GM18499 (cell line): ENCODE measurements around the gene ACP1.

ENCODE experiments used
- ATAC-seq: cut with Tn5 transposase; IDR thresholded peaks from one replicate; pipeline ENCODE4 v1.9.1; 2021; ENCODE audit warnings: moderate number of reproducible peaks; ENCODE audit not compliant: insufficient read depth, unreplicated experiment

The ACP1 gene

GRCh38 chr2:279366-279765 is 14.6 kb downstream of the ACP1 start:
- no peak for ATAC-seq

- ATAC-seq: no peak
Measured at GRCh38 chr2:279956-280649, 15.4 kb downstream of the ACP1 start.

- ATAC-seq: no peak
Measured at GRCh38 chr2:280650-281110, 15.9 kb downstream of the ACP1 start.

- ATAC-seq: no peak
Measured at GRCh38 chr2:281381-281780, 16.6 kb downstream of the ACP1 start.

- ATAC-seq: no peak
Measured at GRCh38 chr2:282371-283263, 17.9 kb downstream of the ACP1 start.

- no peak for ATAC-seq
Measured at GRCh38 chr2:283996-284794, 19.4 kb downstream of the ACP1 start.

GRCh38 chr2:284896-285492 is 20.2 kb downstream of the ACP1 start:
- no peak for ATAC-seq

GRCh38 chr2:285531-285930 is 20.8 kb downstream of the ACP1 start:
- no peak for ATAC-seq

GRCh38 chr2:286035-286434 is 21.3 kb downstream of the ACP1 start:
- no peak for ATAC-seq

GRCh38 chr2:286774-287392 is 22.1 kb downstream of the ACP1 start:
- no peak for ATAC-seq

- ATAC-seq: no peak
Measured at GRCh38 chr2:287471-287885, 22.7 kb downstream of the ACP1 start.

GRCh38 chr2:287911-288757 is 23.4 kb downstream of the ACP1 start, which contains the start of gene ALKAL2:
TSS of gene ALKAL2 (minus strand) at chr2:288091. CDS start at chr2:287835, 256 bp downstream.
- ATAC-seq: no peak

GRCh38 chr2:288758-289361 is 24.1 kb downstream of the ACP1 start:
- ATAC-seq: no peak

- ATAC-seq: no peak
Measured at GRCh38 chr2:289362-290089, 24.8 kb downstream of the ACP1 start.

- no peak for ATAC-seq
Measured at GRCh38 chr2:290090-290722, 25.5 kb downstream of the ACP1 start.

GRCh38 chr2:295090-295489 is 30.3 kb downstream of the ACP1 start:
- ATAC-seq: no peak

- ATAC-seq: no peak
Measured at GRCh38 chr2:296354-296753, 31.6 kb downstream of the ACP1 start.
